C4-2B (cell line): ENCODE data around the gene ELFN2.

Experiments
- H3K27ac ChIP-seq: fragments of 450-650 bp; 2 replicates; pipeline ENCODE4 v1.5.1; 2017
- ZFX ChIP-seq: fragments of 450-650 bp; IDR thresholded peaks from 2 replicates; pipeline ENCODE4 v1.6.1; 2017
- TF ChIP-seq, protein P1 (sequence below): fragments of 450-650 bp; conservative IDR thresholded peaks from 2 replicates; pipeline ENCODE4 v1.5.1; 2017; ENCODE audit warnings: mild to moderate bottlenecking

ELFN2 gene

GRCh38 chr22:37331856-37332536, 95.3 kb downstream of the ELFN2 start:
- no peak overlapping the region for H3K27ac ChIP-seq
- TF ChIP-seq, protein P1, sequence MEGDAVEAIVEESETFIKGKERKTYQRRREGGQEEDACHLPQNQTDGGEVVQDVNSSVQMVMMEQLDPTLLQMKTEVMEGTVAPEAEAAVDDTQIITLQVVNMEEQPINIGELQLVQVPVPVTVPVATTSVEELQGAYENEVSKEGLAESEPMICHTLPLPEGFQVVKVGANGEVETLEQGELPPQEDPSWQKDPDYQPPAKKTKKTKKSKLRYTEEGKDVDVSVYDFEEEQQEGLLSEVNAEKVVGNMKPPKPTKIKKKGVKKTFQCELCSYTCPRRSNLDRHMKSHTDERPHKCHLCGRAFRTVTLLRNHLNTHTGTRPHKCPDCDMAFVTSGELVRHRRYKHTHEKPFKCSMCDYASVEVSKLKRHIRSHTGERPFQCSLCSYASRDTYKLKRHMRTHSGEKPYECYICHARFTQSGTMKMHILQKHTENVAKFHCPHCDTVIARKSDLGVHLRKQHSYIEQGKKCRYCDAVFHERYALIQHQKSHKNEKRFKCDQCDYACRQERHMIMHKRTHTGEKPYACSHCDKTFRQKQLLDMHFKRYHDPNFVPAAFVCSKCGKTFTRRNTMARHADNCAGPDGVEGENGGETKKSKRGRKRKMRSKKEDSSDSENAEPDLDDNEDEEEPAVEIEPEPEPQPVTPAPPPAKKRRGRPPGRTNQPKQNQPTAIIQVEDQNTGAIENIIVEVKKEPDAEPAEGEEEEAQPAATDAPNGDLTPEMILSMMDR = no peak
- TF ChIP-seq ZFX = no peak

DNA sequence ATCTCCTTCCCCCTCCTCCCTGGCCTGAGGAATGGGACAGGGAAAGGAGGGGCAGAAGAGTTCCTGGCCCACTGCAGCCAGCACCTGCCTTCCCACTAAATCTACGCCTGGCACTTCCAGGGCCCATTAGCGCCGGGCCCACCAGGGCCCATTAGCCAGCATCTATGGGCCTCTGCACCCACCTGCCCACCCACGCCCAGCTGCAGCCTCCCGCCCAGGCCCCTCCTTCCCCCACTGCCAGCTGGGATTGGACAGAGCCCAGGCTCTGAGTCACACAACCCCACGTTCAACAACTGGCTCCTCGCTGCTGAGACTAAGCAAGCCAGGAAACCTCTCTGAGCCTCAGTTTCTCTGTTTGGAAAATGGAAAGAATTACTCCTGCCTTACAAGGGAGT, 96.2 kb downstream of the ELFN2 start:
- H3K27ac ChIP-seq = no peak overlapping the region
- TF ChIP-seq ZFX = no peak
- TF ChIP-seq, protein P1 = no peak

DNA sequence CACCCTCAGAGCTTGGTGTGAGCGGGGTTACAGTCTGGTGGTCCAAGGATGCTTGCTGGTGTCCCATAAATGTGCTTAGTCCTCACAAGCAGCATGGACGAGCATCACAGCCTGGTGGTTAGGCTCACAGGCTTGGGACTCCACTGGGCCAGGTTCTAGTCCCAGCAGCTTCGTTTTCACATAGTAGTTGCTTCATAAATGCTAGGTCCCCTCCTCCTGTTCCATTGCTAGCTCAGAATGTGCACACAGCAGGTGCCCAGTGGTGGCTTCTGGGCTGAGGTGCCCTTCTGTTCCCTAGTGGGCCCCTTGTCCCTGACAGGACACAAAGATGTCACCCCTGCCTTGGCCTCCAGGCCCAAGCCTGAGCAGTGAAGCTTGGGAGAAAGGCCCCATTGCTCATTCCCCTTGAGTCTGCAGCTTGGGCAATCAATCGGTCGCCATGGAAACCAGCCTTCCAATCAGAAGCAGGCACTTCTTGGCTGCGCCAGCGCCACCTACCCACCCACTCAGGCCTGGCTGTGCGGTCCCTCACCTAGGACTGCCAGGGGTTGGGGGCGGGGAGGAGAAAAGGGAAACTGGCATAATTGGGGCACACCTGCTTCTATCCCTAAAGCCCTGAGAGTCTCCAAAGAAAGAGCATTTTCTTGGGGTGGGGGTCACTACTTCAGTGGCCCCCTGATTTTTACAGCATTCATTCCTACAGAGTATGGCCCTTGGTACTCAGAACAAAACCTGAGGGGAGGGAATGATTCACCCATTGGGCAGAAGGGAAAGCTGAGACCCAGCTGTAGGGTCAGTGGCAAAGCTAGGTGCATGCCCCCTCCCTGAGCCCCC, 96.9 kb downstream of the ELFN2 start:
- TF ChIP-seq, protein P1 = no peak
- no peak for TF ChIP-seq ZFX
- H3K27ac ChIP-seq = no peak overlapping the region

DNA sequence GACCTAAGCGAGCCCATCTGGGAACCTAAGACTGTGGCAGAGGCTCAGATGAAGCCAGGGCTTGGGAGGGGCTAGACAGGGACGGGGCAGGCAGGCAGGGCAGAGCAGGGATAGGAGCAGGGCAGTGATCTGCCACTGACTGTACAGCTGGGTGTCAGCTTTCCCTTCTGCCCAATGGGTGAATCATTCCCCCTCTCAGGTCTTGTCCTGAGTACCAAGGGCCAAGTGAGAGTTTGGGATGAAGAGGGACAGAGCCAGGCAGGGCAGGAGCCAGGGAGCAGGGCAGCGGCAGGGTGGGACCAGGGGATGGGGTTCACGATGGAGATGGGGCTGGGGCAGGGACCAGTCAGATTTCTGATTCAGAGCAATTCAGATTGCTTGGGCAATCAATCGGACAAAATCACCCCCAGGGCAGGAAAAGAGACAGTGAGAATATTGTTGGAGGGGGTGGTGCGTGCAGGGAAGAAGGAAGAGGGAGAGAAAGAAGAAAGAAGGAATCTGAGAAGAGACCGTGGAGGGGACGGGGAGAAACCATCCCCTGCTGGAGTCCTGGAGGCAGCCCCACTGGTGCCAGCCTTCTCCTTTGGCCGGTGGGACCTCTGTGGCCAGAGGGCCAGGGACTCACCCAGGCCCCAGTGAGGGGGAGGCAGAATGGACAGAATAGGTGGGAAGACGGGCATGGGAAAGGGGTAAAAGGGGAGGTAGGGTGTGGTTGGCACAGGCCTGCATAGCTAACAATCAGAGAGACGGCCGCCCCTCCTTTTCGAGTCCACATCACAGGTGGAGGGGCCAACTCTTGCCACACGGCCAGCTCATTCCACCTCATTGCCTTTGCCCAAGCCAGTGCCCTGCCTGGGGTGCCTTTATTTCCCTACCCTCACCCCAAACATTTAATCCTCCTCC, 97.8 kb downstream of the ELFN2 start:
- no peak overlapping the region for H3K27ac ChIP-seq
- TF ChIP-seq, protein P1 = no peak
- TF ChIP-seq ZFX = no peak

DNA sequence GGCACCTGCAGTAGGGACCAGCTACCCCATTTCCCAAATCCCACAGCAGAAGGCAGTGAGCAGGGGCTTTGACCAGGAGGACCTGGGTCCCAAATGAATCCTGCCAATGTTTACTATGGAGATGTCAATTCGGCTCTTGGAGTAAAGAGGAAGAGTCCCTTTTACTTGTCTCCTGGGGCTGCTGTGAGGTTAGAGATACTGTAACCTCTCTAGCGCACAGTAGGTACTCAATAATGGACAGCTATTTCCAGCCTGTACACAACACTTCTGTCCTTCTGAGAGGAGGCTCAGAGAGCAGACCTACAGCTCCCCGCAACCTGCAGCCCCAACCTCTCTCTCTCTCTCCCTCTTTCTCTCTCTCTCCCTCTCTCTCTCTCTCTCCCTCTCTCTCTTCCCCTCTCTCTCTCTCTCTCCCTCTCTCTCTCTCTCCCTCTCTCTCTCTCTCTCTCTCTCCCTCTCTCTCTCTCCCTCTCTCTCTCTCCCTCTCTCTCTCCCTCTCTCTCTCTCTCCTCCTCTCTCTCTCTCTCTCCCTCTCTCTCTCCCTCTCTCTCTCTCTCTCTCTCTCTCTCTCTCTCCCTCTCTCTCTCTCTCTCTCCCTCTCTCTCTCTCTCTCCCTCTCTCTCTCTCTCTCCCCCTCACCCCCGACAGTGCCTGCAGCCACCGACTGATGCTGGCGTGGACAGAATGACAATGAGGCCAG, 98.6 kb downstream of the ELFN2 start:
- H3K27ac ChIP-seq = peak overlapping the region; percentile 90; the same call in 1 of the 2 replicates

- peak overlapping the region; percentile 90 for H3K27ac ChIP-seq
- TF ChIP-seq ZFX = no peak
- TF ChIP-seq, protein P1 = no peak
These were observed 99.3 kb downstream of the ELFN2 start for GRCh38 chr22:37328017-37328416.

DNA sequence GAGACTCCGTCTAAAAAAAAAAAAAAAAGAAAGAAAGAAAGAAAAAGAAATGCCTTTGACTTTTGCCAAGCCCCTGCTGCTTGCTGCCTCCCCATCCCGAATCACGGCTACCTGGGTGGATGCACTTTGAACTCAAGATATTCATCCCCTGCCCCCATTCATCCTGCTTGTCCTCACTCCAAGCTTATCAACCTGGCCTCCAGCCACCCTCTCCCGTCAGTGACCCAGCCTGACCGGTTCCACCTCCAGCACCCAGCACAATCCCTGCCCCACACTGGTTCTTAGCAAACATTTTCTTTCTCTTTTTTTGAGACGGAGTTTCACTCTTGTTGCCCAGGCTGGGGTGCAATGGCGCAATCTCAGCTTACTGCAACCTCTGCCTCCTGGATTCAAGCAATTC, 100.6 kb downstream of the ELFN2 start:
- H3K27ac ChIP-seq = peak overlapping the region; percentile 90
- TF ChIP-seq, protein P1 = no peak
